OCI-LY1 (cell line): ENCODE results near the gene SH3RF1.

Source experiments
- EZH2 ChIP-seq: fragments of 200-600 bp; sonication (generic), shearing (Covaris generic); IDR thresholded peaks from 2 replicates; pipeline ENCODE4 v1.8.0; 2017; ENCODE audit warnings: borderline replicate concordance, mixed run types, mild to moderate bottlenecking, antibody characterized with exemption, low read length, moderate library complexity, mixed read lengths
- TF ChIP-seq, protein P1 (sequence below): fragments of 200-600 bp; sonication (generic), shearing (Covaris generic); IDR thresholded peaks from 2 replicates; pipeline ENCODE4 v1.5.1; 2017; ENCODE audit warnings: mild to moderate bottlenecking, antibody characterized with exemption, low read length, moderate library complexity, mixed read lengths

DNA sequence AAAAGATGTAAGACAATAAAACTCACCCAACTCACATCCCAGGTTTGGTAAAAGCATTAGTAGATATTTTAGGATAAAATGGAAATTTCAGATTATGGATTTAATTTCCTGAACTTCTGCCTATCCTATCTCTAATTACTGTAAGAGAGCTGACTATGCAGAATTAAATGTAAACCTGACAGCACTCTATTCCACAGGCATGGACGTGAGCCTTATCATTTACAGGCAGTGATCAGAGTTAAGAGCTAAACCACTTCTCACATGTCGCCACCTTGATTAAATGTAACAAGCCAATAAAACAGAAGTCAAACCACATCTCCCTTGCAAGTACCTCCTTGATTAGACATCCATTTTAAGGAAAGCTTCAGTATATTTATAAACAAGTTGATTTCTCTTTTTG lies 163.2 kb downstream of the SH3RF1 start:
- TF ChIP-seq, protein P1, sequence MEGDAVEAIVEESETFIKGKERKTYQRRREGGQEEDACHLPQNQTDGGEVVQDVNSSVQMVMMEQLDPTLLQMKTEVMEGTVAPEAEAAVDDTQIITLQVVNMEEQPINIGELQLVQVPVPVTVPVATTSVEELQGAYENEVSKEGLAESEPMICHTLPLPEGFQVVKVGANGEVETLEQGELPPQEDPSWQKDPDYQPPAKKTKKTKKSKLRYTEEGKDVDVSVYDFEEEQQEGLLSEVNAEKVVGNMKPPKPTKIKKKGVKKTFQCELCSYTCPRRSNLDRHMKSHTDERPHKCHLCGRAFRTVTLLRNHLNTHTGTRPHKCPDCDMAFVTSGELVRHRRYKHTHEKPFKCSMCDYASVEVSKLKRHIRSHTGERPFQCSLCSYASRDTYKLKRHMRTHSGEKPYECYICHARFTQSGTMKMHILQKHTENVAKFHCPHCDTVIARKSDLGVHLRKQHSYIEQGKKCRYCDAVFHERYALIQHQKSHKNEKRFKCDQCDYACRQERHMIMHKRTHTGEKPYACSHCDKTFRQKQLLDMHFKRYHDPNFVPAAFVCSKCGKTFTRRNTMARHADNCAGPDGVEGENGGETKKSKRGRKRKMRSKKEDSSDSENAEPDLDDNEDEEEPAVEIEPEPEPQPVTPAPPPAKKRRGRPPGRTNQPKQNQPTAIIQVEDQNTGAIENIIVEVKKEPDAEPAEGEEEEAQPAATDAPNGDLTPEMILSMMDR, result no peak
- no peak for TF ChIP-seq EZH2
